ENCODE results near the gene TRAF3IP1.

- TF ChIP-seq CTCF (IDR thresholded peaks at IDR 0.05), result no peak
- no peak for TF ChIP-seq POLR2A (IDR thresholded peaks at IDR 0.05)
Observed at GRCh38 chr2:238423561-238424312, 103.4 kb downstream of the TRAF3IP1 start.

All from uterus (tissue), 2 donors.